ENCODE measurements around the gene PALLD. TPM values are rescaled to one million over a fixed set of nuclear protein-coding genes. Genes with fewer than 3 reads are reported as not detected.

The PALLD gene
- total RNA-seq, 4 donors from 2014 or later = 266 to 761 (median 441) TPM

- no peak for DNase-seq
- Histone ChIP-seq H3K4me1 (no peaks in the 10 kb centered on the region), H3K27me3 (no peaks in the 10 kb centered on the region)
Measured at GRCh38 chr4:168955674-168956073, 458.8 kb downstream of the PALLD start.

GRCh38 chr4:168960716-168961115 is 463.9 kb downstream of the PALLD start:
- intact Hi-C loops (cut with DNase I; ENCODE audit: low total_unique reads) = no loop called here
- Histone ChIP-seq H3K36me3 (no peaks in the 10 kb centered on the region), H3K4me3 (no peak overlapping the region), H3K27ac (no peak overlapping the region), H3K27me3 (no peaks in the 10 kb centered on the region), H3K9me3 (no peaks in the 10 kb centered on the region), H3K4me1 (no peaks in the 10 kb centered on the region)
- DNase-seq = no peak
- no peak for TF ChIP-seq CTCF (IDR thresholded peaks at IDR 0.05)
- TF ChIP-seq POLR2A (IDR thresholded peaks at IDR 0.05) = no peak

More at GRCh38 chr4:168955674-168956073, 458.8 kb downstream of the PALLD start:
- no peaks in the 10 kb centered on the region for H3K36me3 ChIP-seq
- intact Hi-C loops (cut with DNase I; ENCODE audit: low total_unique reads) = no loop called here
- TF ChIP-seq POLR2A (IDR thresholded peaks at IDR 0.05) (no peak), CTCF (IDR thresholded peaks at IDR 0.05) (no peak)
- H3K27ac ChIP-seq = no peak overlapping the region
- no peak overlapping the region for H3K4me3 ChIP-seq
- H3K9me3 ChIP-seq = no peaks in the 10 kb centered on the region

GRCh38 chr4:168972596-168972995 is 475.7 kb downstream of the PALLD start:
- Histone ChIP-seq H3K27me3 (no peaks in the 10 kb centered on the region), H3K4me3 (no peak overlapping the region), H3K27ac (no peak overlapping the region), H3K9me3 (peaks cover 0 to 9% of the 10 kb centered on the region in 2 donors), H3K36me3 (no peaks in the 10 kb centered on the region), H3K4me1 (no peaks in the 10 kb centered on the region)
- TF ChIP-seq POLR2A (IDR thresholded peaks at IDR 0.05) = no peak
- TF ChIP-seq CTCF (IDR thresholded peaks at IDR 0.05) = no peak
- intact Hi-C loops (cut with DNase I; ENCODE audit: low total_unique reads) = no loop called here
- DNase-seq = no peak

Small RNA genes lying within 50 kb of the gene (small RNA-seq; reads per million reads assigned to genes)
- gene RF00432 (not detected), gene RNU6-1336P (not detected), gene RNU6-853P (not detected)

Other genes starting within 250 kb of the PALLD start
- 10 to 100 TPM in 3 of 4 donors, 1 to 10 TPM in 1; 10.0 to 45.1 (median 27.3) TPM for gene DDX60, start 178.3 kb upstream of the PALLD start, total RNA-seq
- 10 to 100 TPM; 26.7 to 56.2 (median 34.4) TPM for gene DDX60L, start 16.6 kb upstream of the PALLD start, total RNA-seq